Measurements from ENCODE around the gene MACO1. TPM values are rescaled to one million over a fixed set of nuclear protein-coding genes. Genes with fewer than 3 reads are reported as not detected.
"Not testable (repeated sequence)": the region's sequence is repeated elsewhere in the genome, so short reads cannot be mapped to it uniquely, and the experiment has no call there.

Gene MACO1
- total RNA-seq, 1 donor from 2014 or later: 15.8 TPM

- intact Hi-C loops (cut with micrococcal nuclease): loop anchor here (1.0 kb wide), 2 partner anchors 12 to 17 kb away; partner anchors contain the start of gene MACO1
- DNase-seq (ENCODE audit: low spot score): peak; percentile 21
- H3K36me3 Mint-ChIP-seq (ENCODE audit: low read depth): peaks cover 42% of the 10 kb centered on the region
- H3K9me3 Mint-ChIP-seq: no peaks in the 10 kb centered on the region
- H3K27me3 Mint-ChIP-seq (ENCODE audit: low read depth): no peaks in the 10 kb centered on the region
- no peak overlapping the region for H3K4me3 Mint-ChIP-seq (ENCODE audit: low read depth)
- peak overlapping the region; percentile 2 for H3K27ac Mint-ChIP-seq
- H3K4me1 Mint-ChIP-seq (ENCODE audit: low read depth): peaks cover 29% of the 10 kb centered on the region
Measured at GRCh38 chr1:25447547-25447946, 16.9 kb downstream of the MACO1 start.

- H3K27me3 Mint-ChIP-seq (ENCODE audit: low read depth): no peaks in the 10 kb centered on the region
- no peak for DNase-seq (ENCODE audit: low spot score)
- no peak overlapping the region for H3K4me3 Mint-ChIP-seq (ENCODE audit: low read depth)
- no peak overlapping the region for H3K27ac Mint-ChIP-seq
- H3K4me1 Mint-ChIP-seq (ENCODE audit: low read depth): peaks cover 23% of the 10 kb centered on the region
- H3K36me3 Mint-ChIP-seq (ENCODE audit: low read depth): peaks cover 40% of the 10 kb centered on the region
- intact Hi-C loops (cut with micrococcal nuclease): no loop called here
- no peaks in the 10 kb centered on the region for H3K9me3 Mint-ChIP-seq
Measured at GRCh38 chr1:25450891-25451290, 20.2 kb downstream of the MACO1 start.

- Mint-ChIP-seq H3K4me3 (ENCODE audit: low read depth) (no peak overlapping the region), H3K36me3 (ENCODE audit: low read depth) (peaks cover 43% of the 10 kb centered on the region), H3K4me1 (ENCODE audit: low read depth) (peaks cover 15% of the 10 kb centered on the region), H3K9me3 (no peaks in the 10 kb centered on the region), H3K27me3 (ENCODE audit: low read depth) (no peaks in the 10 kb centered on the region), H3K27ac (no peak overlapping the region)
- DNase-seq (ENCODE audit: low spot score): no peak
- intact Hi-C loops (cut with micrococcal nuclease): no loop called here
Measured at GRCh38 chr1:25451908-25452307, 21.2 kb downstream of the MACO1 start.

GRCh38 chr1:25456502-25456901, 25.8 kb downstream of the MACO1 start:
- intact Hi-C loops (cut with micrococcal nuclease): no loop called here
- Mint-ChIP-seq H3K4me3 (ENCODE audit: low read depth) (no peak overlapping the region), H3K36me3 (ENCODE audit: low read depth) (peaks cover 56% of the 10 kb centered on the region)

GRCh38 chr1:25458541-25459298, 28.0 kb downstream of the MACO1 start:
- H3K27ac Mint-ChIP-seq: no peak overlapping the region
- H3K4me1 Mint-ChIP-seq (ENCODE audit: low read depth): no peaks in the 10 kb centered on the region
- peaks cover 59% of the 10 kb centered on the region for H3K36me3 Mint-ChIP-seq (ENCODE audit: low read depth)
- intact Hi-C loops (cut with micrococcal nuclease): no loop called here
- DNase-seq (ENCODE audit: low spot score): no peak
- H3K27me3 Mint-ChIP-seq (ENCODE audit: low read depth): no peaks in the 10 kb centered on the region
- H3K4me3 Mint-ChIP-seq (ENCODE audit: low read depth): no peak overlapping the region
- no peaks in the 10 kb centered on the region for H3K9me3 Mint-ChIP-seq

More at GRCh38 chr1:25456502-25456901, 25.8 kb downstream of the MACO1 start:
- no peaks in the 10 kb centered on the region for H3K9me3 Mint-ChIP-seq
- H3K4me1 Mint-ChIP-seq (ENCODE audit: low read depth): peaks cover 3% of the 10 kb centered on the region
- H3K27me3 Mint-ChIP-seq (ENCODE audit: low read depth): no peaks in the 10 kb centered on the region
- no peak overlapping the region for H3K27ac Mint-ChIP-seq
- DNase-seq (ENCODE audit: low spot score): no peak

- Mint-ChIP-seq H3K4me3 (ENCODE audit: low read depth) (no peak overlapping the region), H3K27ac (no peak overlapping the region), H3K27me3 (ENCODE audit: low read depth) (no peaks in the 10 kb centered on the region), H3K36me3 (ENCODE audit: low read depth) (peaks cover 55% of the 10 kb centered on the region), H3K4me1 (ENCODE audit: low read depth) (peaks cover 2% of the 10 kb centered on the region), H3K9me3 (no peaks in the 10 kb centered on the region)
- intact Hi-C loops (cut with micrococcal nuclease): no loop called here
- DNase-seq (ENCODE audit: low spot score): no peak
Measured at GRCh38 chr1:25460020-25460419, 29.3 kb downstream of the MACO1 start.

GRCh38 chr1:25460816-25461215, 30.1 kb downstream of the MACO1 start:
- H3K27ac Mint-ChIP-seq; H3K27me3 Mint-ChIP-seq (ENCODE audit: low read depth); H3K9me3 Mint-ChIP-seq; H3K4me3 Mint-ChIP-seq (ENCODE audit: low read depth); DNase-seq (ENCODE audit: low spot score); H3K4me1 Mint-ChIP-seq (ENCODE audit: low read depth); intact Hi-C loops (cut with micrococcal nuclease): not testable (repeated sequence)
- peaks cover 60% of the 10 kb centered on the region for H3K36me3 Mint-ChIP-seq (ENCODE audit: low read depth)

GRCh38 chr1:25461849-25462248, 31.2 kb downstream of the MACO1 start:
- H3K36me3 Mint-ChIP-seq (ENCODE audit: low read depth): peaks cover 53% of the 10 kb centered on the region
- H3K9me3 Mint-ChIP-seq: no peaks in the 10 kb centered on the region
- no peak overlapping the region for H3K27ac Mint-ChIP-seq
- no peak for DNase-seq (ENCODE audit: low spot score)
- H3K4me1 Mint-ChIP-seq (ENCODE audit: low read depth): peaks cover 2% of the 10 kb centered on the region
- H3K27me3 Mint-ChIP-seq (ENCODE audit: low read depth): no peaks in the 10 kb centered on the region
- intact Hi-C loops (cut with micrococcal nuclease): no loop called here
- H3K4me3 Mint-ChIP-seq (ENCODE audit: low read depth): no peak overlapping the region

- Mint-ChIP-seq H3K36me3 (ENCODE audit: low read depth) (peaks cover 51% of the 10 kb centered on the region), H3K27ac (no peak overlapping the region), H3K4me1 (ENCODE audit: low read depth) (peaks cover 9% of the 10 kb centered on the region), H3K27me3 (ENCODE audit: low read depth) (no peaks in the 10 kb centered on the region), H3K9me3 (no peaks in the 10 kb centered on the region), H3K4me3 (ENCODE audit: low read depth) (no peak overlapping the region)
- intact Hi-C loops (cut with micrococcal nuclease): no loop called here
- DNase-seq (ENCODE audit: low spot score): no peak
Measured at GRCh38 chr1:25462732-25463131, 32.0 kb downstream of the MACO1 start.

- Mint-ChIP-seq H3K27me3 (ENCODE audit: low read depth) (no peaks in the 10 kb centered on the region), H3K36me3 (ENCODE audit: low read depth) (peaks cover 17% of the 10 kb centered on the region), H3K4me3 (ENCODE audit: low read depth) (no peak overlapping the region), H3K27ac (peak overlapping the region; percentile 35), H3K9me3 (no peaks in the 10 kb centered on the region), H3K4me1 (ENCODE audit: low read depth) (peaks cover 16% of the 10 kb centered on the region)
- no peak for DNase-seq (ENCODE audit: low spot score)
- intact Hi-C loops (cut with micrococcal nuclease): loop anchor here (5.0 kb wide), 1 partner anchor 35 kb away; the partner anchor contains the start of gene MACO1
Measured at GRCh38 chr1:25467193-25467592, 36.5 kb downstream of the MACO1 start.

- Mint-ChIP-seq H3K4me1 (ENCODE audit: low read depth) (peaks cover 20% of the 10 kb centered on the region), H3K36me3 (ENCODE audit: low read depth) (peaks cover 14% of the 10 kb centered on the region), H3K27ac (peak overlapping the region; percentile 35), H3K9me3 (no peaks in the 10 kb centered on the region), H3K4me3 (ENCODE audit: low read depth) (no peak overlapping the region), H3K27me3 (ENCODE audit: low read depth) (no peaks in the 10 kb centered on the region)
- intact Hi-C loops (cut with micrococcal nuclease): loop anchor here (5.0 kb wide), 1 partner anchor 35 kb away; the partner anchor contains the start of gene MACO1
- no peak for DNase-seq (ENCODE audit: low spot score)
Measured at GRCh38 chr1:25467616-25468015, 36.9 kb downstream of the MACO1 start.

GRCh38 chr1:25468033-25468432, 37.3 kb downstream of the MACO1 start:
- no peaks in the 10 kb centered on the region for H3K27me3 Mint-ChIP-seq (ENCODE audit: low read depth)
- H3K27ac Mint-ChIP-seq: no peak overlapping the region
- no peak for DNase-seq (ENCODE audit: low spot score)
- H3K36me3 Mint-ChIP-seq (ENCODE audit: low read depth): peaks cover 14% of the 10 kb centered on the region
- H3K4me3 Mint-ChIP-seq (ENCODE audit: low read depth): no peak overlapping the region
- no peaks in the 10 kb centered on the region for H3K9me3 Mint-ChIP-seq
- H3K4me1 Mint-ChIP-seq (ENCODE audit: low read depth): peaks cover 20% of the 10 kb centered on the region
- intact Hi-C loops (cut with micrococcal nuclease): loop anchor here (5.0 kb wide), 1 partner anchor 36 kb away; the partner anchor contains the start of gene MACO1

- H3K27ac Mint-ChIP-seq: no peak overlapping the region
- H3K36me3 Mint-ChIP-seq (ENCODE audit: low read depth): peaks cover 14% of the 10 kb centered on the region
- peaks cover 30% of the 10 kb centered on the region for H3K4me1 Mint-ChIP-seq (ENCODE audit: low read depth)
- intact Hi-C loops (cut with micrococcal nuclease): loop anchor here (5.0 kb wide), 1 partner anchor 37 kb away; the partner anchor contains the start of gene MACO1
- H3K27me3 Mint-ChIP-seq (ENCODE audit: low read depth): no peaks in the 10 kb centered on the region
- DNase-seq (ENCODE audit: low spot score): no peak
- no peak overlapping the region for H3K4me3 Mint-ChIP-seq (ENCODE audit: low read depth)
- H3K9me3 Mint-ChIP-seq: no peaks in the 10 kb centered on the region
Measured at GRCh38 chr1:25469177-25469576, 38.5 kb downstream of the MACO1 start.

All from activated T-helper 2 cell treated with anti-CD3 and anti-CD28 coated beads, Interferon-gamma antibody, Interleukin-2, Interleukin-4, amounts not matched to agents 10 μg/mL and 5 μg/mL and 100 μg/mL, durations not matched to agents 14 hours and 24 hours and 36 hours (primary cell).